HTERT RPE-1 (cell line): ENCODE data around the gene RTP3.
"Not testable (repeated sequence)": the region's sequence is repeated elsewhere in the genome, so short reads cannot be mapped to it uniquely, and the experiment has no call there.

Experiments used
- in situ Hi-C: fragments of 300-500 bp; cut with MboI; formaldehyde crosslinking; loops from 4 replicates; pipeline ENCODE4 v1.14.3; 2020; ENCODE audit warnings: low sequenced_read_pairs

RTP3 gene

DNA sequence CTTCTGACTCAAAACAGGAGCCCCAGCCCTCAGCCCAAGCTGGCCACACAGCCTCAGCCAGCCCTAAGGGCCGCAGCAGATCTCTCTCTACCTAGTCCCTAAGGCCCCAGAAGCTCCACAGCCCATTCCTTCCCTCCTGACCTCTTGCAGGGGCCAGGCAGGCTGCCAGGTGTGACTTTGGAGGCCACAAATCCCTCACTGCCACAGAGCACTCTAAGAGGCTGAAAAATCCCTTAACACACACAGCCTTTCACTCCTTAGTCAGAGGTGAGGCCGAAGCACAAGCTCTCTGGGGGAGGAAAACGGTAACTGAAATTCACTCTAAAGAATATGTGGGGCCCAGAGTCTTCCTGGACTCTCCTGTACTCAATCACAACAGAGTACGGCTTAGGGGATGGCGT lies 45.0 kb downstream of the RTP3 start:
- in situ Hi-C loops, result no loop called here

DNA sequence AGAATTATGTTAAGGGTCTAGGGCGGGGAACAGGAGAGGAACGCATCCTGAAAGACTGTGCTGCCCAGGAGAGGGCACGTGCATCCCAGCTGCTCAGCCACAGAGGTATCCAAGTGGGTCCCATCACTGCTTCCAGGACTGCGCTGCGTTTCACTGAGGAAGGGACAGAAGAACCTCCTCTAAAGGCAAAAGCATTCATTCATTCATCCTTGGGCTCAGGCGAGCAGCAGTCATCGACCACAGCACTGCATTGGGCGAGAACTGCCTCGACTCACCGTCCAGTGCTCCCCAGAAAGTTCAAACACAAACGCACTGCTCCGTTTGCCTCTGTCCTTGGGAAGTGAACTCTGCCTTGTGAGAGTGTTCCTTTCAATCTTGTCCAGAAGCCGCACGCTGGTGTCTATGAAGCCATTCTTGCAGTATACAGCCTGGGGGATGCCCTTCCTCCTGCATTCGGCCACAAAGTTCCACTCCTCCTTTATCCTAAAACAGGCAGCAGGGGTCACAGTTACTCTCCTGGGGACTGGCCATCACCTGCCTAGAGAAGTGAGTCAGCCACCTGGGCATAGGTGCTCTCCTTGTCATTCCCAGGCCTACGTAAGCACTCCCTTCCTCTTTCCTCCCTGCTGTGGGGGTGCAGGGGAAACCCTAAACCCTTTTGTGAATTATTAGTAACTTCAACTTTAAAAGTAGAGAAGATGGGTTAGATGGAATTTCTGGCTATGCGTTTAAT lies 47.2 kb downstream of the RTP3 start:
- in situ Hi-C loops, result no loop called here

DNA sequence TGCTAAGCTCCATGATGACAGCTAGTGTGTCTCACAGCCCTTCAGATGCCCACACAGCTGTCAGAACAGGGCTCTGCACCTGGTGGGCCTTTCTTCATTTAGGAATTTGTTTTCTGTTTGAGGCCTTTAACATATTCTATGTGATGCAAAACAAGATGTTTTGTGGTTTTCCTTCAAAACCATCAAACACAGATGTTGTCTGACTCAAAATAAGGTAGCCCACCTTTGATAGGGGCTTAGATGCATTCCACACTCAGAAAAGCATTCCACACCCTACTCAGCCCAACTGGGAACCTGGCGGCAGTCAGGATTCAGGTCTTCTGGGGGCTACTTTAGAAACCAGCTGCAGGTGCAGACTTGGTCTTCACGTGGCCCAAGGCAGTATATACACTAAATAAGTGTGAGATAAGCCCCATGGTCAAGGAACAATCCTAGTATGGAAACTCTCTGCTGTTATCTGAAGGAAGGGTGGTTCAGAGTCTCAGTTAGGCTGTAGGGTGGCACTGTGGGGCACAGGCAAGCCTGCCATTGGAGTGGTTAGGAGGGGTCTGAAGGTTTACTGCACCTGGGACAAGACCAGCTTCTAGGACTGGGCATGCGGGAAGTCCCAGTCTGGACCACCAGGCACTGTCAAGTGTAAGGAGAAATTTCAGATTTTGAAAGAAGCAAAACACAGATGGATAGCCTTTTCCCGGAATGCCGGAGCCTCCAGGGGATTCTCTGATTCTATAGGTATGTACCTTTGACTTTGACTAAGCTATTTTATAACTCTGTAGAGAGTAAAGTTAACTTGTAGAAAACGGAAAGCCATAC lies 48.2 kb downstream of the RTP3 start:
- in situ Hi-C loops, result no loop called here

DNA sequence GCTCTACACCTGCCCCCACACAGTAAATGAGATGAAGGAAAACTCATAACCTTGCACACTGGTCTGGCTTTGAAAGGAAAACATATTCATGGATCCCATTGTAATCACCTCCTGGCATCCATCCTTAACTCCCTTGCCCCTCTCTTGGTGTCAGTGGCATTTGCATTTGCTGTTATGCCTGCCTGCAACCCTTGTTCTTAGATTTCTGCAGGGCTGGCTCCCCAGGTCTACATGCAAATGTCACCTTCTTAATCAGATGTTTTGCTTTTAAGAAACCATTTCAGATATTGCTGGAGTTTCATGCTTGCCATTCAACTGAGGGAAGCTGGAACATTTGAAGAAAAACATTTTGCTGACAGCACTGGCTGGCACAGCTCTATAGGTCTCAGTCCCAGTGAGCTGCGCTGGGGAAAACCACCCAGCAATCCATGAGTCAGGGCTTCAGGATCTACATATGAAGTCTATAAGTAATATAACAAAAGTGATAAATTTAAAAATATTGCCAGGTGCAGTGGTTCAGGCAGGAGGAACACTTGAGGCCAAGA lies 49.2 kb downstream of the RTP3 start:
- in situ Hi-C loops, result no loop called here

DNA sequence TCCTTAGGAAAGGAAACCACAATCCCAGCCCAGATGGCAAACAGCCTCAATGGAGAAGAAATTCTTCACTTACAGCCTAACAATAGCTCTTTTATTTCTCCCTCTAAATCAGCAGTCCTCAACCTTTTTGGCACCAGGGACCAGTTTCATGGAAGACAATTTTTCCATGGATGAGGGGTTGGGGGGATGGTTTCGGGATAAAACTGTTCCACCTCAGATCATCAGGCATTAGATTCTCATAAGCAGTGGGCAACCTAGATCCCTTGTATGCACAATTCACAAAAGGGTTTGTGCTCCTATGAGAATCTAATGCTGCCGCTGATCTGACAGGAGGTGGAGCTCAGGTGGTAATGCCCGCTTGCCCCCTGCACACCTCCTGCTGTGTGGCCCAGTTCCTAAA lies 50.8 kb downstream of the RTP3 start:
- in situ Hi-C loops, result not testable (repeated sequence)

DNA sequence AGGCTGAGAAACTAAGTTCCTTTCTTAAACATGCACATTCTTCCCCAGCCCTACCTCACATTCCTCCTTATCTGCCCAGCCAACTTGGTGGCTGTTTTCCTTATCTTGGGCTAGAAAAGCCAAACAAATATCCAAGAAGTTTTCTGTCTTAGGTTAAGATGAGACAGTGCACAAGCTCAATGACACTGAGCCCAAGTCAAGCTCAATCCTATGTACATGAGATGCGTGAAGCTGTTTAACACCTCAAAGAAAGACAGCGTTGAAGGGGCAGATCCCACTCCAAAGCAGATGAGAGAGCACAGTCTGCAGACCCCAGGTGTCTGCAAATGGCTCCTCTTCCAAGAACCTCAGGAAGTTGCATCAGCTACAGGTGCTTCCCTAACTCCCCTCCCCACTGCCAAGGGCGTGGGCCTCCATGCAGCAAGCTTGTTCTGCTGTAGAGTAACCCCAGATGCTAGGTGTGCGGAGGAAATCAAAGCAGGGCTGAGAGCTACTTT lies 51.7 kb downstream of the RTP3 start:
- in situ Hi-C loops, result no loop called here

DNA sequence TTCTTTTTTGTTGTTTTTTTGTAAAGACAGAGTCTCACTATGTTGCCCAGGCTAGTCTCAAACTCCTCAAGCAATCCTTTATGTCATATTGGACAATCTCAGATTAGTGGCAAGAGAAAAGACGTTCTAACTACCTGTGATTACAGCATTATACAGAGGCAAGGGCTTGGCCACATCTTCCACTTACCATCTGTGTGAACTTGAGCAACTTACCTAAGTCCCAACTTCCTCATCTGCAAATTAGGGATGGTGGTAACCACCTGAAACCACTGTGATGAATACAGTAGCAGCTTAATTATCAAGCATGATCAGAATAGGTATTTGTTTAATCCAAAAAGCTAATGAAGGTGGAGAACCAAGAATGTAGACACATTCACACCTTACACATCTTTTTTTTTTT lies 52.2 kb downstream of the RTP3 start:
- in situ Hi-C loops, result no loop called here
